Activated naive CD8-positive, alpha-beta T cell treated with anti-CD3 and anti-CD28 coated beads for 36 hours (primary cell): Measurements from ENCODE around the gene ALOX12B. TPM values are rescaled to one million over a fixed set of nuclear protein-coding genes. Genes with fewer than 3 reads are reported as not detected.

Experiments
- DNase-seq: peaks from one replicate; pipeline ENCODE4 v3.0.0; 2021
- H3K27ac Mint-ChIP-seq: one replicate; pipeline ENCODE4 v1.8.0; 2022; ENCODE audit warnings: mild to moderate bottlenecking, moderate library complexity, mixed read lengths
- H3K27me3 Mint-ChIP-seq: one replicate; pipeline ENCODE4 v1.8.0; 2022; ENCODE audit warnings: mild to moderate bottlenecking, mixed read lengths
- H3K36me3 Mint-ChIP-seq: one replicate; pipeline ENCODE4 v1.8.0; 2021; ENCODE audit warnings: mild to moderate bottlenecking, mixed read lengths
- H3K4me1 Mint-ChIP-seq: one replicate; pipeline ENCODE4 v1.8.0; 2021; ENCODE audit warnings: mixed read lengths
- H3K4me3 Mint-ChIP-seq: one replicate; pipeline ENCODE4 v1.8.0; 2022; ENCODE audit warnings: mild to moderate bottlenecking, moderate library complexity, mixed read lengths
- H3K9me3 Mint-ChIP-seq: one replicate; pipeline ENCODE4 v1.8.0; 2022; ENCODE audit warnings: mixed read lengths
- total RNA-seq, 2 experiments: library from RNA; stranded (reverse); gene quantifications; one replicate each; pipeline ENCODE4 v1.2.3, GENCODE V29; 2021

Gene ALOX12B
- total RNA-seq, 2 experiments from 2014 or later: 3.7 to 4.1 TPM

- H3K9me3 Mint-ChIP-seq: no peaks in the 10 kb centered on the region
- no peak for DNase-seq
Measured at GRCh38 chr17:8052256-8053252, 35.0 kb downstream of the ALOX12B start.

GRCh38 chr17:8051831-8052230, 35.7 kb downstream of the ALOX12B start:
- Mint-ChIP-seq H3K4me1 (peaks cover 12% of the 10 kb centered on the region), H3K9me3 (no peaks in the 10 kb centered on the region), H3K36me3 (no peaks in the 10 kb centered on the region), H3K4me3 (no peak overlapping the region), H3K27me3 (peaks cover 7% of the 10 kb centered on the region), H3K27ac (no peak overlapping the region)
- no peak for DNase-seq

More at GRCh38 chr17:8052256-8053252, 35.0 kb downstream of the ALOX12B start:
- Mint-ChIP-seq H3K27me3 (peaks cover 15% of the 10 kb centered on the region), H3K4me3 (no peak overlapping the region), H3K36me3 (no peaks in the 10 kb centered on the region), H3K4me1 (peaks cover 15% of the 10 kb centered on the region), H3K27ac (no peak overlapping the region)

DNA sequence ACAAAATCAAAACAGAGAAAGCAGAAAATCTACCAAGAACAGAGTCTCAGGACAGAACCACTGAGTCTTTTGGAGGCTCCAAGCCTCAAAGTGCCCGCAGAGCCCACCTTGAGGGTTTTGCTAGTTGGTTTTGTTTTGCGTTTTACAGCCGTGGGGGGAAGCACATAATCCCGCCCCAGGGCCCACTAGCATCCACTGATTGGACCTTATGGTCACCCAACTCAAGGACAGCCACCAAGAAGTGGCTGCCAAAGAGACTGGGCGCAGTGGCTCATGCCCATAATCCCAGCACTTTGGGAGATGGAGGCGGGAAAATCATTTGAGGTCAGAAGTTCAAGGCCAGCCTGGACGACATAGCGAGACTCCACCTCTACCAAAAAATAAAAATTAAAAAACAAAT, 38.8 kb downstream of the ALOX12B start:
- Mint-ChIP-seq H3K4me3 (no peak overlapping the region), H3K27ac (no peak overlapping the region), H3K27me3 (no peaks in the 10 kb centered on the region), H3K9me3 (no peaks in the 10 kb centered on the region), H3K4me1 (no peaks in the 10 kb centered on the region), H3K36me3 (no peaks in the 10 kb centered on the region)
- DNase-seq: no peak

- Mint-ChIP-seq H3K4me3 (no peak overlapping the region), H3K27me3 (no peaks in the 10 kb centered on the region), H3K4me1 (no peaks in the 10 kb centered on the region), H3K9me3 (no peaks in the 10 kb centered on the region), H3K27ac (no peak overlapping the region), H3K36me3 (no peaks in the 10 kb centered on the region)
- DNase-seq: no peak
Measured at GRCh38 chr17:8048236-8048635, 39.3 kb downstream of the ALOX12B start.

DNA sequence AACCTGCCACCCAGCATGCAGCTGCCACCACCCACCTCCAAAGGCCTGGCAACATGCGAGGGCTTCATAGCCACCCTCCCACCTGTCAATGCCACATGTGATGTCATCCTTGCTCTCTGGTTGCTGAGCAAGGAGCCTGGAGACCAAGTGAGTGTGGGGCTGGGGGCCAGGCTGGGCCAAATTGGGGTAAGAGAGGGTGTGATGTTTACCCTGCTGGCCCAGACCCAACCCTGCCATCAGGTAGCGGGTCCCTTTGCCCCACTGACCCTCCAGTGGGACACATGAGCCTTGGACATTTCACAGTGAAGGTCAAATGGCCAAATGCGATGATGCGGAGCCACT, 39.8 kb downstream of the ALOX12B start:
- Mint-ChIP-seq H3K4me3 (no peak overlapping the region), H3K36me3 (no peaks in the 10 kb centered on the region), H3K9me3 (no peaks in the 10 kb centered on the region), H3K4me1 (no peaks in the 10 kb centered on the region), H3K27ac (no peak overlapping the region), H3K27me3 (no peaks in the 10 kb centered on the region)
- no peak for DNase-seq

DNA sequence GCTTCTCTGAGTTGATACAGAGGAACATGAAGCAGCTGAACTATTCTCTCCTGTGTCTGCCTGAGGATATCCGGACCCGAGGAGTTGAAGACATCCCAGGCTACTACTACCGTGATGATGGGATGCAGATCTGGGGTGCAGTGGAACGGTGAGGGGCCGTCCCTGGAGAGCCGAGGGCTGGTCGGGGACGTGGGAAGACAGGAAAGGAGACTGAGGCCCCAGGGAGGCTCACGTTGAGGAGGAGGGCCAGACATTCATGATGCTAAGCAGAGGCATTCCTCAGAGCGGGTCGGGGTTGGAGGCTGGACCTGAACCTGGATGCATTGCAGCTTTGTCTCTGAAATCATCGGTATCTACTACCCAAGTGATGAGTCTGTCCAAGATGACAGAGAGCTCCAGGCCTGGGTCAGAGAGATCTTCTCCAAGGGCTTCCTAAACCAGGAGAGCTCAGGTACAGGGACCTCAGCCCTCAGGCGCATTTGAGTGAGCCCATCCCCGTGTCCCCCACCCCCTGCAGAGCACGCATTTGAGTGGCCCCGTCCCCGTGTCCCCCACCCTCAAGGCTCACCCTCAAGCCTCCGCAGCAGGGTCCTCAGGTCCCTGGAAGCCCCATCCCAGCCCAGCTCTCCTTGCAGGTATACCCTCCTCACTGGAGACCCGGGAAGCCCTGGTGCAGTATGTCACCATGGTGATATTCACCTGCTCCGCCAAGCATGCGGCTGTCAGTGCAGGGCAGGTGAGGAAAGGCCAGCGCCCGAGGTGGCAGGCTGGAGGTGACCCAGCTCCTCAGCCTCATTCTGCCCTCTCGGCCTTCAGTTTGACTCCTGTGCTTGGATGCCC, 40.4 kb downstream of the ALOX12B start:
- Mint-ChIP-seq H3K4me3 (no peak overlapping the region), H3K27ac (no peak overlapping the region), H3K36me3 (no peaks in the 10 kb centered on the region), H3K4me1 (no peaks in the 10 kb centered on the region), H3K27me3 (no peaks in the 10 kb centered on the region), H3K9me3 (no peaks in the 10 kb centered on the region)
- DNase-seq: no peak

DNA sequence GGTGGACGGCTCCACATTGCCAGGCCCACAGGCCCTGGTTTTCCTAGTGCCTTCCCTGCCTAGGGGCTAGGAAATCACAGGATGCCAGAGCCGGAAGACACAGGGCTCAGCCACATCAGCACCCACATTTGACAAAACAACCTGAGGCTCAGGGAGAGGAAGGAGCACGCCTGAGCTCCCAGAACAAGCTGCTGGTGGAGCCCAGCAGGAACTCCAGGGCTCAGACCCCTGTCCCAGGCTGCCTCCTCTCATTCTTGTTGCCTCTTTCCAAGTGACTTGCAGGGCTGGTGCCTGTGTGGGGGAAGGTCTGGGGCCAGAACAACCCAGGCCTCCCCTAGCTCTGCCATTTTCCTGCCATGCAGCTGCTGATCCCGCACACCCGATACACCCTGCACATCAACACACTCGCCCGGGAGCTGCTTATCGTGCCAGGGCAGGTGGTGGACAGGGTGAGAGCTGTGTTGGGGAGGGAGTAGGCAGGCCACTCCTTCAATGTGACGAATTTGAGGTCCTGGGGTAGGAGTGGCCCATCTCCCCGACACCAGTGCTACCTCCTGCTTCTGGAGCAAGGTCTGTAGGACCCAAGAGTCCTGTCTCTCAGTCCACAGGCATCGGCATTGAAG, 41.1 kb downstream of the ALOX12B start:
- Mint-ChIP-seq H3K4me1 (no peaks in the 10 kb centered on the region), H3K9me3 (no peaks in the 10 kb centered on the region), H3K36me3 (no peaks in the 10 kb centered on the region), H3K27ac (no peak overlapping the region), H3K4me3 (no peak overlapping the region), H3K27me3 (peaks cover 3% of the 10 kb centered on the region)
- no peak for DNase-seq

- no peaks in the 10 kb centered on the region for H3K9me3 Mint-ChIP-seq
- no peak for DNase-seq
- no peaks in the 10 kb centered on the region for H3K36me3 Mint-ChIP-seq
- H3K4me3 Mint-ChIP-seq: no peak overlapping the region
- no peaks in the 10 kb centered on the region for H3K4me1 Mint-ChIP-seq
- no peak overlapping the region for H3K27ac Mint-ChIP-seq
- peaks cover 16% of the 10 kb centered on the region for H3K27me3 Mint-ChIP-seq
Measured at GRCh38 chr17:8044819-8045810, 42.4 kb downstream of the ALOX12B start.

DNA sequence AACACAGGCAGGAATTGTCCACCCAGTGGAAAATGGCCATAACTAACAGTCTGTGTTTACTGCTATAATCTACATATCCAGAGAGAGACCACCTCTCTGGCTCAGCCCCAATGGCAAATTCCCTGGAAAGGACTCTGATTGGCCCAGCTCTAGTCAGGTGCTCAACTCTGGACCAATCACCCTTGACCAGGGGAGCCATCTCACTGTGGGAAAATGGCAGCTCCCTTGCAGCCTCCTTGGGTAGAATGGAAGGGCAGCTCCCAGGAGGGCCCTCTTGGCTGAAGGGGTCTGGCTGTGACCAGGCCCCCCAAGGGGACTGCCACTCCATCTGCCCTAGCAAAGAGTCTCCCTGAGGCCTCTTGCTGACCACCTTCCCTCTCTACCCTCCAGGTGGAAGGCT, 45.5 kb downstream of the ALOX12B start:
- H3K27me3 Mint-ChIP-seq: peaks cover 43% of the 10 kb centered on the region
- no peak overlapping the region for H3K4me3 Mint-ChIP-seq
- no peak for DNase-seq
- no peak overlapping the region for H3K27ac Mint-ChIP-seq
- no peaks in the 10 kb centered on the region for H3K36me3 Mint-ChIP-seq
- H3K9me3 Mint-ChIP-seq: no peaks in the 10 kb centered on the region
- H3K4me1 Mint-ChIP-seq: no peaks in the 10 kb centered on the region

GRCh38 chr17:8041249-8041928, 46.1 kb downstream of the ALOX12B start:
- DNase-seq: peak; percentile 34
- Mint-ChIP-seq H3K9me3 (no peaks in the 10 kb centered on the region), H3K27ac (no peak overlapping the region), H3K27me3 (peaks cover 43% of the 10 kb centered on the region), H3K4me3 (no peak overlapping the region), H3K4me1 (no peaks in the 10 kb centered on the region), H3K36me3 (no peaks in the 10 kb centered on the region)

- Mint-ChIP-seq H3K27me3 (peaks cover 43% of the 10 kb centered on the region), H3K4me3 (no peak overlapping the region), H3K27ac (no peak overlapping the region), H3K9me3 (no peaks in the 10 kb centered on the region), H3K36me3 (no peaks in the 10 kb centered on the region), H3K4me1 (no peaks in the 10 kb centered on the region)
- no peak for DNase-seq
Measured at GRCh38 chr17:8039611-8040168, 47.8 kb downstream of the ALOX12B start.

DNA sequence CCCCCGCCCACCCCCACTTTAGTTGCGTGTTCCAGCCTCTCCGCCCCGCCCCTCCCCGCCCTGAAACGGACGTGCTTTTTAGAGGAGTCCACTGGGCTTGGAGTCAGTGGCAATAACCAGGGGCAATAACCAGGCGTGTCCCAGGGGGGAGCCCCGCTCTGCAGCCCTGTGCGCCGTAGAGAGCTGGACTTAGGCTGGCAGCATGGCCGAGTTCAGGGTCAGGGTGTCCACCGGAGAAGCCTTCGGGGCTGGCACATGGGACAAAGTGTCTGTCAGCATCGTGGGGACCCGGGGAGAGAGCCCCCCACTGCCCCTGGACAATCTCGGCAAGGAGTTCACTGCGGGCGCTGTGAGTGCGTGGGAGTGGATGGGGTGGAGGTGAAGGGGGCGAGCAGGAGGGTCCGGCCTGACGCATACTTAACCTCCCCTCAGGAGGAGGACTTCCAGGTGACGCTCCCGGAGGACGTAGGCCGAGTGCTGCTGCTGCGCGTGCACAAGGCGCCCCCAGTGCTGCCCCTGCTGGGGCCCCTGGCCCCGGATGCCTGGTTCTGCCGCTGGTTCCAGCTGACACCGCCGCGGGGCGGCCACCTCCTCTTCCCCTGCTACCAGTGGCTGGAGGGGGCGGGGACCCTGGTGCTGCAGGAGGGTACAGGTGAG, 48.4 kb downstream of the ALOX12B start, which contains the start of gene ALOX15B:
Gene ALOX15B, plus strand, starts transcription at position 106 of the 657 bp plus-strand sequence. Its CDS starts 97 bp downstream, at position 203.
- Mint-ChIP-seq H3K27me3 (peaks cover 43% of the 10 kb centered on the region), H3K36me3 (no peaks in the 10 kb centered on the region), H3K9me3 (no peaks in the 10 kb centered on the region), H3K4me1 (no peaks in the 10 kb centered on the region), H3K4me3 (no peak within 1 kb of the TSS), H3K27ac (no peak within 1 kb of the TSS)
- no peak for DNase-seq

DNA sequence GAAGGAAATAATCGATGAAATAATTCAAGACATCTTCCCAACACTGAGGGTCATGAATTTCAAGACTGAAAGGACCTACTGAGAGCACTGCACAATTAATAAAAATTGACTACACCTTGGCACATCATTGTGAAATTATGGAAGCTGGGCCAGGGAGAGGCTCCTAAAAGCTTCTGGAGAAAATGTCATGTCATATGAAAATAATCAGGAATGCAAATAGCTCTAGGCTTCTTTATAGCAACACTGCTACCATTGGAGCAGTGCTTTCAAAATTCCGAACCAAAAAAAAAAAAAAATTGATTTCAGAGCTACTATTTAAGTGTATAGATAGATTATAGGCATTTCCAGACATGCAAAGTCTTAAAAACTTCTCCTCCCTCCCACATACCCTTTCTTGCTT, 55.1 kb downstream of the ALOX12B start:
- no peaks in the 10 kb centered on the region for H3K4me1 Mint-ChIP-seq
- no peak overlapping the region for H3K27ac Mint-ChIP-seq
- H3K27me3 Mint-ChIP-seq: peaks cover 33% of the 10 kb centered on the region
- H3K36me3 Mint-ChIP-seq: no peaks in the 10 kb centered on the region
- H3K9me3 Mint-ChIP-seq: no peaks in the 10 kb centered on the region
- no peak for DNase-seq
- H3K4me3 Mint-ChIP-seq: no peak overlapping the region
